ENCODE measurements around the gene A2M.

Gene A2M

DNA sequence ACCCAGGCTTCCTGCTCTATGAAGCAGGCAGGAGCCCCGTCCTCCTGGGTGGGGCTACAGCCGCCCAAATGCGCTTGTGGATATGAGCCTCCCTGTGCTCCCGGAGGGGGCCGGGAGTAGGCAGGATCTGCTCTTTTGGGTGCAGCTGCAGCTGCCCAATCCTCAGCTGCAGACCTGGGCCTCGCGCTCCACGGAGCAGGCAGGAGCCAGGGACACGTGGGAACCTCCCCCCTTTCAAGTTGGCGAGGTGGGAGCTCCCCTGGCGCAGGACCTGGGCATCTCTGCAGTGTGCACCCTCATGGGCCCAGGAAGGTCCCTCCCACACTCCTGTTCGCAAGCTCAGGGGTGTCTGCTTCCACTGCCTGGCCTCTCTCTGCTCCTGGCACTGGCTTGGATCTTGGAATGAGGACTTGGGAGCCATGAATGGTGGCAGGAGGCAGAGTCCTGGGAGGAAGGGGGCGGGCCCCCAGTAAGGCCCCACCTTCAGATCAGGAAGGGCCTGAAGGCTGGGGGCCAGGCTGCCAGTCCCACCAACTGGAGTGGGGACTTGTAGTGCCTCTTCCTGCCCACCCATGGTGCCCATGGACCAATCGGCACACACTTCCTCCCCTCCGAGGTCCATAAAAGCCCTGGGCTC, 65.1 kb downstream of the A2M start:
- TF ChIP-seq, protein P1, sequence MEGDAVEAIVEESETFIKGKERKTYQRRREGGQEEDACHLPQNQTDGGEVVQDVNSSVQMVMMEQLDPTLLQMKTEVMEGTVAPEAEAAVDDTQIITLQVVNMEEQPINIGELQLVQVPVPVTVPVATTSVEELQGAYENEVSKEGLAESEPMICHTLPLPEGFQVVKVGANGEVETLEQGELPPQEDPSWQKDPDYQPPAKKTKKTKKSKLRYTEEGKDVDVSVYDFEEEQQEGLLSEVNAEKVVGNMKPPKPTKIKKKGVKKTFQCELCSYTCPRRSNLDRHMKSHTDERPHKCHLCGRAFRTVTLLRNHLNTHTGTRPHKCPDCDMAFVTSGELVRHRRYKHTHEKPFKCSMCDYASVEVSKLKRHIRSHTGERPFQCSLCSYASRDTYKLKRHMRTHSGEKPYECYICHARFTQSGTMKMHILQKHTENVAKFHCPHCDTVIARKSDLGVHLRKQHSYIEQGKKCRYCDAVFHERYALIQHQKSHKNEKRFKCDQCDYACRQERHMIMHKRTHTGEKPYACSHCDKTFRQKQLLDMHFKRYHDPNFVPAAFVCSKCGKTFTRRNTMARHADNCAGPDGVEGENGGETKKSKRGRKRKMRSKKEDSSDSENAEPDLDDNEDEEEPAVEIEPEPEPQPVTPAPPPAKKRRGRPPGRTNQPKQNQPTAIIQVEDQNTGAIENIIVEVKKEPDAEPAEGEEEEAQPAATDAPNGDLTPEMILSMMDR (IDR thresholded peaks at IDR 0.05; ENCODE audit: control extremely low read depth, extremely low read depth, low read depth, missing control alignments) = no peak
- POLR2A ChIA-PET = no interaction called here
- CTCF ChIA-PET = interaction anchor here (0.7 to 4.8 kb wide), 39 partner anchors 9 to 597 kb away, joined by 3 to 45 read pairs (median 7); partner anchors contain the start of genes A2M, M6PR, PHC1 and RIMKLB

DNA sequence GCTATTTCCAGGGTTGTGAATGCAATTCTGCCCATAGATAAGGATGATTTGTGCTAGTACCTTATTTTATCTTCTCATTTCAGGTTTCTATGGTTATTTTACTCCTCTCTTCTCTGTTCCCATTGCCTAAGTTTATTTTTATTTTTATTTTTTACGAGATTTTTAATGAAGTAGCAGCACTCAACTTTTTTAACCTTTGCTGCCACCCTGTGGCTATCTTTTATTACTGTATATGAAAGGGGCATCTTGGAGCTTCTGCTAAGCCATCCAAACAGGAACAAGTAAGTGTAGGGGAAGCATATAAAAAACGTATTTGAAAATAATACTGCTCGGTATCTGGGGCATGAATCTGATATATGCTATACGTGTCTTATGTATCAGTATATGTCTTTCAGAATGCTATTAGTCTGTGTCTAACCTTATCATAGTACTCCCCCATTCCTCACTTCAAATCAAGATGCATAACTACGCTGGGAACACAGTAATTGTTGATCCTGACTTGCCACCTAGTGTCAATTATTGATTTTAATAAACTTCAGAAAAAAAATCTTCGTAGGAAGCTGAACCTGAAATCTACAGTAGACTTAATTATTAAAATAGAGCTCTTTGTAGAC, 66.1 kb downstream of the A2M start:
- DNase-seq (ENCODE audit: extremely low spot score) = peak; percentile 33
- ChIA-PET CTCF (interaction anchor here (0.7 to 4.8 kb wide), 50 partner anchors 8 to 596 kb away, joined by 3 to 45 read pairs (median 5); partner anchors contain the start of genes A2M, M6PR, PHC1 and RIMKLB), POLR2A (no interaction called here)
- TF ChIP-seq, protein P1 (IDR thresholded peaks at IDR 0.05; ENCODE audit: control extremely low read depth, extremely low read depth, low read depth, missing control alignments) = peak; percentile 43

More for the DNA sequence above, 65.1 kb downstream of the A2M start:
- DNase-seq (ENCODE audit: extremely low spot score) = no peak

DNA sequence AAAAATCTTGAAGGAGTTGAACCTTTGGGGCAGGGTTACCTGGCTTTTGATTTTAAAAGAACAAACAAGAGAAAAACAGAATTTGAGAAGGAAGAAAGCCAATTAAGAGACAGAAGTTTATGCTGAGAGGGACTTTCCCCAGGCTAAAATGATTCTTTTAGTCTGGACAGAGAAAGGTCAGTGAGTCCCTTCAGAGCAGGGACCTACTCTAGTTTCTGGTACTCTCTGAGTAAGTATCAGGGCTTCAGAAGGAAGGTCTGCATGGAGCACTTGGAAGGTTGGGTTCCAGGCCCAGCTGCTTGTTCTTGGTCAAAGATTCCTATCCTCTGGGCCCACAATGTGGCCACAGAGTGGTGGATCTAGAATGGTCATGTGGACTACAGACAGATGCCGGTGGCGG, 66.8 kb downstream of the A2M start:
- TF ChIP-seq, protein P1 (IDR thresholded peaks at IDR 0.05; ENCODE audit: control extremely low read depth, extremely low read depth, low read depth, missing control alignments) = no peak
- ChIA-PET POLR2A (no interaction called here), CTCF (interaction anchor here (0.8 to 4.8 kb wide), 37 partner anchors 8 to 512 kb away, joined by 3 to 45 read pairs (median 7); partner anchors contain the start of genes A2M, M6PR, PHC1 and RIMKLB)
- DNase-seq (ENCODE audit: extremely low spot score) = no peak

DNA sequence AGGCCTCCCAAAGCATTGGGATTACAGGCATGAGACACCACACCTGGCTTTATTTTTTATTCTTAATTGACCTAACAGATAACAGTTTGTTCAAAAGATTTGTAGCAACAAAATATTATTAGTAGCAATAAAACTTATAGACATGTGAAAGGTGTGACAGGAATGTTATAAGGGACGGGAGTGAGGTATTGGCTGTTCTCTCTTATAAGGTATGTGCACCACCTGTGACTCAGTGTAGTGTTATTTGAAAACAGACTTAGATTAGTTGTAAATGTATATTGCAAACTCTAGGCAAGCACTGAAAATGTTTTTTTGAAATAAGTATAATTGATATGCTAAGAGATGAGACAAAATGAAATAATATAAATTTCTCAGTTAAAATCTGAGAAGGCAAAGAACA, 68.6 kb downstream of the A2M start:
- TF ChIP-seq, protein P1 (IDR thresholded peaks at IDR 0.05; ENCODE audit: control extremely low read depth, extremely low read depth, low read depth, missing control alignments) = no peak
- POLR2A ChIA-PET = no interaction called here
- CTCF ChIA-PET = interaction anchor here (1.3 kb wide), 1 partner anchor 98 kb away, joined by 4 read pairs; the partner anchor contains the start of gene M6PR
- no peak for DNase-seq (ENCODE audit: extremely low spot score)

DNA sequence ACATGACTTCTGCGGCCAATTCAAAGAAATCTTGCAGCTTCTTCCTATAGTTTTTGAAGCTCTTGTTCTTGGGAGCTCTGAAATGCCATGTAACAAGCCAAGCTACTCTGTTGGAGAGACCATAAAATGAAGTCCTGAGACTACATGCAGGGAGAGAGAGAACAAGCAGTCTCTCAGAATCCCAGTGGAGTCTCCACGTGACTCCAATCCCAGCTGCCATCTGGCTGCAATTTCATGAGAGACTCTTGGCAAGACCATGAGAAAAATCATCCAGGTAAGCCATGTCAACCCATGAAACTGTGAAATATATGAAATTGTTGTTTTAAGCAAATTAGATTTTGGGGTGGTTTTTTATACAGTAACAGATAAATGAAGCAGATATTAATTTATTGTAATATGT, 72.0 kb downstream of the A2M start:
- DNase-seq (ENCODE audit: extremely low spot score) = no peak
- TF ChIP-seq, protein P1 (IDR thresholded peaks at IDR 0.05; ENCODE audit: control extremely low read depth, extremely low read depth, low read depth, missing control alignments) = no peak
- ChIA-PET CTCF (interaction anchor here (0.8 to 2.0 kb wide), 3 partner anchors 11 to 362 kb away, joined by 3 to 4 read pairs (median 4); no protein-coding TSS in a partner anchor), POLR2A (no interaction called here)

DNA sequence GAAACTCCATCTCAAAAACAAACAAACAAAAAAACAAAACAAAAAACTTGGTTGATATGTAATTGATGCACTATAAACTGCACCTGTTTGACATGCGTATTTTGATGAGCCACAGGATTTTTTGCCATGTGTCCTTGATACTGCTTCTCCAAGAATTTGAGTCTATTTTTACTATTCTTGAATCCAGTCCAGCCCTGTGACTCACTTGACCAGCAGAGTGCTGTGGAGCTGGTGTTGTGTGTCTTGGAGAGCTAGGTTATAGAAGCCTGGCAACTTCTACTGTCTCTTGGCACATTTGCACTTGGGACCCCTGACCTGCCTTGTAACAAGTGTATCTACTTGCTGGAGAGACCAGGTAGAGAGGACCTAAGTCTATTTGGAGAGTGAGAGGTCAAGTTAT, 74.4 kb downstream of the A2M start:
- POLR2A ChIA-PET = no interaction called here
- DNase-seq (ENCODE audit: extremely low spot score) = no peak
- TF ChIP-seq, protein P1 (IDR thresholded peaks at IDR 0.05; ENCODE audit: control extremely low read depth, extremely low read depth, low read depth, missing control alignments) = no peak
- CTCF ChIA-PET = interaction anchor here (0.8 to 2.6 kb wide), 8 partner anchors 9 to 497 kb away, joined by 3 to 15 read pairs (median 3); partner anchors contain the start of gene M6PR

Data from GM10248 (cell line).